Ovary (tissue), 3 donors: ENCODE measurements around the gene TF.

Source experiments
- POLR2A ChIP-seq: fragments of 450-650 bp; IDR thresholded peaks from one replicate; pipeline ENCODE4 v1.6.1; 2017; ENCODE audit warnings: antibody characterized with exemption, mild to moderate bottlenecking, moderate library complexity
- TF ChIP-seq, protein P1 (sequence below), 3 donors: fragments of 450-650 bp in 2 of 3; fragments of 200-600 bp in 1 of 3; IDR thresholded peaks; one replicate each; pipeline versions ENCODE4 v1.5.1 to v1.8.0; 2016 to 2022; ENCODE audit warnings: antibody characterized with exemption in 3 of 3, mild to moderate bottlenecking in 1 of 3
- donor health status: DM: no; HTN: no; CAD: no.

DNA sequence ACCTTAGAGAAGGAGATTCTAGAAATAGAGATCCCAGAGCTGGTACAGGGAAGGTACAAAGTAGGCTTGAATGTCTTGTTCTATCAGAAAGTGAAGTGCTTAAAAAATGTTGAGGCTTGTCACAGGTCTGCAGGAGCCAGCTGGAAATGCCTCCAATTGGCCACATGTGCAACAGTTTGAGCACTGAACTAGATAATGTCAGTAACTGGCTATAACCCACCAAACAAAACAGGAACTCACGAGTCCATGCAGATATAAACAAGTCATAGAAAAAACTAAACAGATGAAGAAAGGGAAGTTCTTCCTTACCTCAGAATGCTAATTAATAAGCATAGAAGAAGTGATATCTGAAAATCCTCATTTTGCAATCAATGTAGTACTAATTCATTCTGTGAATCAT is 11.9 kb upstream of the TF start:
- TF ChIP-seq, protein P1, sequence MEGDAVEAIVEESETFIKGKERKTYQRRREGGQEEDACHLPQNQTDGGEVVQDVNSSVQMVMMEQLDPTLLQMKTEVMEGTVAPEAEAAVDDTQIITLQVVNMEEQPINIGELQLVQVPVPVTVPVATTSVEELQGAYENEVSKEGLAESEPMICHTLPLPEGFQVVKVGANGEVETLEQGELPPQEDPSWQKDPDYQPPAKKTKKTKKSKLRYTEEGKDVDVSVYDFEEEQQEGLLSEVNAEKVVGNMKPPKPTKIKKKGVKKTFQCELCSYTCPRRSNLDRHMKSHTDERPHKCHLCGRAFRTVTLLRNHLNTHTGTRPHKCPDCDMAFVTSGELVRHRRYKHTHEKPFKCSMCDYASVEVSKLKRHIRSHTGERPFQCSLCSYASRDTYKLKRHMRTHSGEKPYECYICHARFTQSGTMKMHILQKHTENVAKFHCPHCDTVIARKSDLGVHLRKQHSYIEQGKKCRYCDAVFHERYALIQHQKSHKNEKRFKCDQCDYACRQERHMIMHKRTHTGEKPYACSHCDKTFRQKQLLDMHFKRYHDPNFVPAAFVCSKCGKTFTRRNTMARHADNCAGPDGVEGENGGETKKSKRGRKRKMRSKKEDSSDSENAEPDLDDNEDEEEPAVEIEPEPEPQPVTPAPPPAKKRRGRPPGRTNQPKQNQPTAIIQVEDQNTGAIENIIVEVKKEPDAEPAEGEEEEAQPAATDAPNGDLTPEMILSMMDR (IDR thresholded peaks at IDR 0.05): no peak
- TF ChIP-seq POLR2A: no peak
